22Rv1 (cell line): ENCODE measurements around the gene TIAM2.

Experiments used
- ZFX ChIP-seq: fragments of 450-650 bp; IDR thresholded peaks from 2 replicates; pipeline ENCODE4 v1.6.1; 2017; ENCODE audit warnings: antibody characterized with exemption, borderline replicate concordance
- TF ChIP-seq, protein P1 (sequence below): fragments of 450-650 bp; IDR thresholded peaks from 2 replicates; pipeline ENCODE4 v1.5.1; 2017; ENCODE audit warnings: mild to moderate bottlenecking

- TF ChIP-seq, protein P1, sequence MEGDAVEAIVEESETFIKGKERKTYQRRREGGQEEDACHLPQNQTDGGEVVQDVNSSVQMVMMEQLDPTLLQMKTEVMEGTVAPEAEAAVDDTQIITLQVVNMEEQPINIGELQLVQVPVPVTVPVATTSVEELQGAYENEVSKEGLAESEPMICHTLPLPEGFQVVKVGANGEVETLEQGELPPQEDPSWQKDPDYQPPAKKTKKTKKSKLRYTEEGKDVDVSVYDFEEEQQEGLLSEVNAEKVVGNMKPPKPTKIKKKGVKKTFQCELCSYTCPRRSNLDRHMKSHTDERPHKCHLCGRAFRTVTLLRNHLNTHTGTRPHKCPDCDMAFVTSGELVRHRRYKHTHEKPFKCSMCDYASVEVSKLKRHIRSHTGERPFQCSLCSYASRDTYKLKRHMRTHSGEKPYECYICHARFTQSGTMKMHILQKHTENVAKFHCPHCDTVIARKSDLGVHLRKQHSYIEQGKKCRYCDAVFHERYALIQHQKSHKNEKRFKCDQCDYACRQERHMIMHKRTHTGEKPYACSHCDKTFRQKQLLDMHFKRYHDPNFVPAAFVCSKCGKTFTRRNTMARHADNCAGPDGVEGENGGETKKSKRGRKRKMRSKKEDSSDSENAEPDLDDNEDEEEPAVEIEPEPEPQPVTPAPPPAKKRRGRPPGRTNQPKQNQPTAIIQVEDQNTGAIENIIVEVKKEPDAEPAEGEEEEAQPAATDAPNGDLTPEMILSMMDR: no peak
- TF ChIP-seq ZFX: no peak
These were observed 250.7 kb downstream of the TIAM2 start for GRCh38 chr6:155245831-155246230.
